Activated CD8-positive, alpha-beta memory T cell treated with anti-CD3 and anti-CD28 coated beads, Interleukin-2, amount 10 ng/mL, durations not matched to agents 7 days and 5 days (primary cell): ENCODE data around the gene NOB1. TPM values are rescaled to one million over a fixed set of nuclear protein-coding genes. Genes with fewer than 3 reads are reported as not detected.

Experiments
- ATAC-seq: fragments of 150-1000 bp; cut with Tn5 transposase; one replicate; pipeline ENCODE4 v1.10.0; 2021; ENCODE audit warnings: moderate library complexity
- CTCF ChIA-PET: fragments of 350-600 bp; sonication (Branson Sonifier 250); formaldehyde crosslinking; loops from one replicate; lab custom pipeline; 2021; ENCODE audit warnings: antibody characterized with exemption; lab: Charles Lee
- DNase-seq: peaks from one replicate; pipeline ENCODE4 v3.0.0-alpha.2; 2020
- H3K27ac Mint-ChIP-seq: one replicate; pipeline ENCODE4 v1.8.0; 2021; ENCODE audit warnings: mild to moderate bottlenecking, mixed read lengths
- H3K27me3 Mint-ChIP-seq: one replicate; pipeline ENCODE4 v1.8.0; 2021; ENCODE audit warnings: mixed read lengths
- H3K36me3 Mint-ChIP-seq: one replicate; pipeline ENCODE4 v1.8.0; 2021; ENCODE audit warnings: mild to moderate bottlenecking, mixed read lengths
- H3K4me1 Mint-ChIP-seq: one replicate; pipeline ENCODE4 v1.8.0; 2021; ENCODE audit warnings: mixed read lengths
- H3K4me3 Mint-ChIP-seq: one replicate; pipeline ENCODE4 v1.8.0; 2021; ENCODE audit warnings: mild to moderate bottlenecking, moderate library complexity, mixed read lengths
- H3K9me3 Mint-ChIP-seq: one replicate; pipeline ENCODE4 v1.8.0; 2022; ENCODE audit warnings: low read depth, mixed read lengths
- total RNA-seq, 2 experiments: library from RNA; stranded (reverse); gene quantifications; one replicate each; pipeline ENCODE4 v1.2.3, GENCODE V29; 2021

The NOB1 gene
- total RNA-seq, 2 experiments from 2014 or later = 61.4 to 84.2 TPM

- no peak for DNase-seq
- peak overlapping the region; percentile 93 for H3K27ac Mint-ChIP-seq
- H3K4me1 Mint-ChIP-seq = peaks cover 54% of the 10 kb centered on the region
- H3K4me3 Mint-ChIP-seq = peak overlapping the region; percentile 86
- no peaks in the 10 kb centered on the region for H3K27me3 Mint-ChIP-seq
- H3K9me3 Mint-ChIP-seq = no peaks in the 10 kb centered on the region
- H3K36me3 Mint-ChIP-seq = no peaks in the 10 kb centered on the region
- no peak for ATAC-seq
- CTCF ChIA-PET = interaction anchor here (1.2 to 7.2 kb wide), 5 partner anchors 12 to 330 kb away, joined by 4 to 84 read pairs (median 11); partner anchors contain the start of gene NOB1
Measured at GRCh38 chr16:69725480-69726312, 29.0 kb downstream of the NOB1 start.

- no peak for DNase-seq
- H3K4me3 Mint-ChIP-seq = peak overlapping the region; percentile 12
- CTCF ChIA-PET = interaction anchor here (1.1 to 7.2 kb wide), 4 partner anchors 16 to 329 kb away, joined by 3 to 84 read pairs (median 15); partner anchors contain the start of gene NOB1
- no peaks in the 10 kb centered on the region for H3K9me3 Mint-ChIP-seq
- H3K4me1 Mint-ChIP-seq = peaks cover 54% of the 10 kb centered on the region
- ATAC-seq = no peak
- no peak overlapping the region for H3K27ac Mint-ChIP-seq
- H3K36me3 Mint-ChIP-seq = no peaks in the 10 kb centered on the region
- no peaks in the 10 kb centered on the region for H3K27me3 Mint-ChIP-seq
Measured at GRCh38 chr16:69724981-69725479, 29.7 kb downstream of the NOB1 start.

GRCh38 chr16:69724414-69724873 lies 30.3 kb downstream of the NOB1 start:
- no peaks in the 10 kb centered on the region for H3K9me3 Mint-ChIP-seq
- no peaks in the 10 kb centered on the region for H3K27me3 Mint-ChIP-seq
- H3K4me3 Mint-ChIP-seq = no peak overlapping the region
- CTCF ChIA-PET = interaction anchor here (1.1 to 7.2 kb wide), 3 partner anchors 16 to 31 kb away, joined by 3 to 84 read pairs (median 19); partner anchors contain the start of gene NOB1
- DNase-seq (no peak), ATAC-seq (no peak)
- H3K4me1 Mint-ChIP-seq = peaks cover 54% of the 10 kb centered on the region
- no peaks in the 10 kb centered on the region for H3K36me3 Mint-ChIP-seq
- peak overlapping the region; percentile 56 for H3K27ac Mint-ChIP-seq

GRCh38 chr16:69721441-69721957 lies 33.2 kb downstream of the NOB1 start:
- Mint-ChIP-seq H3K9me3 (no peaks in the 10 kb centered on the region), H3K36me3 (no peaks in the 10 kb centered on the region), H3K4me1 (peaks cover 34% of the 10 kb centered on the region), H3K27me3 (no peaks in the 10 kb centered on the region), H3K4me3 (no peak overlapping the region), H3K27ac (no peak overlapping the region)
- CTCF ChIA-PET = no interaction called here
- ATAC-seq (no peak), DNase-seq (no peak)

GRCh38 chr16:69720822-69721430 lies 33.8 kb downstream of the NOB1 start:
- DNase-seq = no peak
- H3K9me3 Mint-ChIP-seq = no peaks in the 10 kb centered on the region
- no peak overlapping the region for H3K4me3 Mint-ChIP-seq
- no peaks in the 10 kb centered on the region for H3K27me3 Mint-ChIP-seq
- peaks cover 28% of the 10 kb centered on the region for H3K4me1 Mint-ChIP-seq
- no peak for ATAC-seq
- CTCF ChIA-PET = no interaction called here
- H3K36me3 Mint-ChIP-seq = no peaks in the 10 kb centered on the region
- H3K27ac Mint-ChIP-seq = no peak overlapping the region

GRCh38 chr16:69718111-69718764 lies 36.5 kb downstream of the NOB1 start:
- H3K9me3 Mint-ChIP-seq = no peaks in the 10 kb centered on the region
- CTCF ChIA-PET = interaction anchor here (1.5 kb wide), 1 partner anchor 37 kb away, joined by 4 read pairs; the partner anchor contains the start of gene NOB1
- DNase-seq (no peak), ATAC-seq (no peak)
- H3K27ac Mint-ChIP-seq = no peak overlapping the region
- no peaks in the 10 kb centered on the region for H3K27me3 Mint-ChIP-seq
- no peaks in the 10 kb centered on the region for H3K36me3 Mint-ChIP-seq
- H3K4me3 Mint-ChIP-seq = no peak overlapping the region
- peaks cover 10% of the 10 kb centered on the region for H3K4me1 Mint-ChIP-seq

- no peaks in the 10 kb centered on the region for H3K9me3 Mint-ChIP-seq
- no peak for DNase-seq
- no peaks in the 10 kb centered on the region for H3K36me3 Mint-ChIP-seq
- no peak overlapping the region for H3K27ac Mint-ChIP-seq
- CTCF ChIA-PET = interaction anchor here (1.5 kb wide), 1 partner anchor 38 kb away, joined by 4 read pairs; the partner anchor contains the start of gene NOB1
- H3K4me1 Mint-ChIP-seq = peaks cover 2% of the 10 kb centered on the region
- no peak overlapping the region for H3K4me3 Mint-ChIP-seq
- no peaks in the 10 kb centered on the region for H3K27me3 Mint-ChIP-seq
- ATAC-seq = no peak
Measured at GRCh38 chr16:69717066-69717465, 37.7 kb downstream of the NOB1 start.

- Mint-ChIP-seq H3K4me1 (peaks cover 3% of the 10 kb centered on the region), H3K27me3 (no peaks in the 10 kb centered on the region), H3K9me3 (no peaks in the 10 kb centered on the region), H3K36me3 (peaks cover 4% of the 10 kb centered on the region), H3K27ac (no peak overlapping the region), H3K4me3 (no peak overlapping the region)
- no peak for DNase-seq
- ATAC-seq = no peak
- CTCF ChIA-PET = interaction anchor here (0.9 to 5.7 kb wide), 3 partner anchors 13 to 217 kb away, joined by 3 to 67 read pairs (median 4); partner anchors contain the start of genes NOB1 and NQO1
Measured at GRCh38 chr16:69712914-69713581, 41.7 kb downstream of the NOB1 start.

- no peak for ATAC-seq
- CTCF ChIA-PET = interaction anchor here (1.3 to 5.7 kb wide), 2 partner anchors 42 to 218 kb away, joined by 3 to 67 read pairs; partner anchors contain the start of gene NOB1
- H3K36me3 Mint-ChIP-seq = peaks cover 4% of the 10 kb centered on the region
Measured at GRCh38 chr16:69712277-69712676, 42.4 kb downstream of the NOB1 start.

GRCh38 chr16:69711115-69711740 lies 43.5 kb downstream of the NOB1 start:
- Mint-ChIP-seq H3K27me3 (no peaks in the 10 kb centered on the region), H3K4me3 (no peak overlapping the region), H3K36me3 (peaks cover 4% of the 10 kb centered on the region), H3K9me3 (no peaks in the 10 kb centered on the region), H3K27ac (no peak overlapping the region), H3K4me1 (peaks cover 3% of the 10 kb centered on the region)
- DNase-seq (no peak), ATAC-seq (no peak)
- CTCF ChIA-PET = interaction anchor here (1.3 to 5.7 kb wide), 3 partner anchors 12 to 316 kb away, joined by 3 to 67 read pairs (median 4); partner anchors contain the start of gene NOB1

More at GRCh38 chr16:69712277-69712676, 42.4 kb downstream of the NOB1 start:
- H3K27ac Mint-ChIP-seq = no peak overlapping the region
- H3K4me3 Mint-ChIP-seq = no peak overlapping the region
- no peak for DNase-seq
- H3K27me3 Mint-ChIP-seq = no peaks in the 10 kb centered on the region
- peaks cover 3% of the 10 kb centered on the region for H3K4me1 Mint-ChIP-seq
- H3K9me3 Mint-ChIP-seq = no peaks in the 10 kb centered on the region

- Mint-ChIP-seq H3K36me3 (peaks cover 4% of the 10 kb centered on the region), H3K9me3 (no peaks in the 10 kb centered on the region), H3K4me1 (peaks cover 3% of the 10 kb centered on the region), H3K27me3 (no peaks in the 10 kb centered on the region), H3K4me3 (no peak overlapping the region), H3K27ac (no peak overlapping the region)
- ATAC-seq (peak; percentile 71), DNase-seq (no peak)
- CTCF ChIA-PET = interaction anchor here (0.7 to 5.7 kb wide), 19 partner anchors 13 to 314 kb away, joined by 3 to 67 read pairs (median 4); partner anchors contain the start of genes NOB1, NQO1 and WWP2
Measured at GRCh38 chr16:69709456-69710084, 45.2 kb downstream of the NOB1 start.
